K562 (cell line): ENCODE measurements around the gene GABARAPL2. TPM values are rescaled to one million over a fixed set of nuclear protein-coding genes. Genes with fewer than 3 reads are reported as not detected.

Experiments
- ATAC-seq: fragments of 200-7000 bp; cut with Tn5 transposase; 3 replicates; pipeline ENCODE4 v1.9.1; 2020; ENCODE audit warnings: moderate library complexity
- BruUV-seq: library from RNA; stranded (reverse); fragments of 400-500 nt; replicated peaks from 2 replicates; lab custom pipeline; 2021; lab: Mats Ljungman, UMichigan
- CTCF ChIA-PET: fragments of 300-600 bp; formaldehyde crosslinking; extraction: SDS; loops from one replicate; lab custom pipeline; 2021; ENCODE audit warnings: low intra/inter-chr PET ratio; lab: Yijun Ruan, JAX
- POLR2A ChIA-PET: fragments of 300-600, 350-650 bp; sonication (Branson Sonifier 250); formaldehyde crosslinking; extraction: SDS; loops from one replicate; lab custom pipeline; 2021; ENCODE audit warnings: antibody characterized with exemption, inconsistent platforms; lab: Yijun Ruan, JAX
- DNase-seq, 4 experiments: peaks; one replicate each; pipeline versions ENCODE4 v3.0.0 to v3.0.0-alpha.2; 2011 to 2018; ENCODE audit warnings: low spot score in 3 of 4, mixed read lengths in 3 of 4; ENCODE audit errors: extremely low read depth in 1 of 4
- FAIRE-seq: peaks from 2 replicates; lab custom pipeline; 2011; peaks lifted over from hg19 to GRCh38; lab: Jason Lieb, UNC
- H2AFZ ChIP-seq: 2 replicates; pipeline ENCODE4 v1.6.0; 2011; ENCODE audit warnings: low read depth, low read length, control low read depth, inconsistent platforms
- H3K27ac ChIP-seq: fragments of 200-600 bp; 3 replicates; pipeline ENCODE4 v1.8.0; 2011; ENCODE audit warnings: low read depth, mild to moderate bottlenecking, control low read depth, inconsistent platforms, low read length, moderate library complexity, mixed read lengths; ENCODE audit errors: extremely low read depth
- H3K27me3 ChIP-seq, 2 experiments: fragments of 300-600 bp in 1 of 2; 2 replicates in 1 of 2; 3 replicates in 1 of 2; pipeline versions ENCODE4 v1.6.0 to v1.8.0; 2011; ENCODE audit warnings: inconsistent platforms in 2 of 2, low read length in 2 of 2, mild to moderate bottlenecking in 1 of 2, mixed read lengths in 1 of 2, moderate library complexity in 1 of 2; ENCODE audit not compliant: control insufficient read depth in 2 of 2, insufficient read depth in 2 of 2
- H3K36me3 ChIP-seq: fragments of 300-600 bp; 3 replicates; pipeline ENCODE4 v1.8.0; 2011; ENCODE audit warnings: mild to moderate bottlenecking, low read length, inconsistent platforms; ENCODE audit not compliant: control insufficient read depth, insufficient read depth
- H3K4me1 ChIP-seq, 2 experiments: fragments of 200-600 bp in 1 of 2; replicated peaks in 1 of 2; 2 replicates in 1 of 2; 3 replicates in 1 of 2; pipeline versions ENCODE4 v1.5.1 to v1.8.0; 2011; ENCODE audit warnings: inconsistent platforms in 2 of 2, low read length in 2 of 2, mild to moderate bottlenecking in 1 of 2, mixed read lengths in 1 of 2, moderate library complexity in 1 of 2; ENCODE audit not compliant: control insufficient read depth in 2 of 2, insufficient read depth in 2 of 2
- H3K4me2 ChIP-seq: 2 replicates; pipeline ENCODE4 v1.6.1; 2011; ENCODE audit warnings: low read length, control low read depth, inconsistent platforms, mixed read lengths; ENCODE audit not compliant: insufficient read depth
- H3K4me3 ChIP-seq: fragments of 200-600 bp; sonication (generic), shearing (Covaris generic); 2 replicates; pipeline ENCODE4 v1.5.1; 2016; ENCODE audit warnings: control low read depth, inconsistent platforms
- H3K79me2 ChIP-seq: fragments of 200-600 bp; 3 replicates; pipeline ENCODE4 v1.8.0; 2011; ENCODE audit warnings: low read length, inconsistent platforms; ENCODE audit not compliant: control insufficient read depth, insufficient read depth
- H3K9ac ChIP-seq, 2 experiments: 2 replicates each; pipeline versions ENCODE4 v1.6.0 to v1.6.1; 2011; ENCODE audit warnings: low read depth in 2 of 2, low read length in 2 of 2, control low read depth in 1 of 2, inconsistent platforms in 1 of 2, mild to moderate bottlenecking in 1 of 2, mixed read lengths in 1 of 2; ENCODE audit not compliant: insufficient read depth in 1 of 2
- H3K9me1 ChIP-seq: one replicate; pipeline ENCODE4 v1.6.0; 2011; ENCODE audit warnings: inconsistent platforms, mild to moderate bottlenecking, low read length, moderate library complexity; ENCODE audit not compliant: control insufficient read depth, insufficient read depth
- H3K9me3 ChIP-seq: replicated peaks from 2 replicates; pipeline ENCODE4 v1.5.1; 2011; ENCODE audit warnings: low read depth, low read length, inconsistent platforms; ENCODE audit not compliant: control insufficient read depth, insufficient read depth
- H4K20me1 ChIP-seq: replicated peaks from 2 replicates; pipeline ENCODE4 v1.6.1; 2011; ENCODE audit warnings: low read length, inconsistent platforms, mixed read lengths; ENCODE audit not compliant: control insufficient read depth, insufficient read depth
- CBFA2T2 ChIP-seq: fragments of 450-650 bp; conservative IDR thresholded peaks from 2 replicates; pipeline ENCODE4 v1.6.1; 2017; ENCODE audit warnings: mild to moderate bottlenecking
- CEBPB ChIP-seq: fragments of 450-650 bp; IDR thresholded peaks from 2 replicates; pipeline ENCODE4 v1.6.1; 2016; ENCODE audit warnings: missing genetic modification characterization, missing compliant biosample characterization
- CXXC5 ChIP-seq: fragments of 250-450 bp; sonication (Bioruptor Pico); IDR thresholded peaks from 2 replicates; pipeline ENCODE4 v1.8.0; 2022; ENCODE audit warnings: inconsistent platforms, mild to moderate bottlenecking, moderate library complexity
- HDAC3 ChIP-seq: fragments of 450-650 bp; IDR thresholded peaks from 2 replicates; pipeline ENCODE4 v1.6.1; 2018; ENCODE audit warnings: borderline replicate concordance, mild to moderate bottlenecking, moderate library complexity; ENCODE audit not compliant: partially characterized antibody
- JUN ChIP-seq, 2 experiments: sonication (generic) in 1 of 2; formaldehyde crosslinking in 1 of 2; IDR thresholded peaks; 2 replicates each; pipeline versions ENCODE4 v1.6.1 to v1.8.0; 2012 to 2022; ENCODE audit warnings: borderline replicate concordance in 2 of 2, mild to moderate bottlenecking in 2 of 2, improper control_type of control experiment in 1 of 2, low read depth in 1 of 2, low read length in 1 of 2, missing genetic modification reagents in 1 of 2
- JUND ChIP-seq, 2 experiments: IDR thresholded peaks; 2 replicates in 1 of 2; 3 replicates in 1 of 2; pipeline ENCODE4 v1.6.1; 2011; ENCODE audit warnings: borderline replicate concordance in 2 of 2, low read depth in 2 of 2, low read length in 2 of 2, improper control_type of control experiment in 1 of 2, missing biosample characterization in 1 of 2, missing genetic modification characterization in 1 of 2, missing genetic modification reagents in 1 of 2
- KLF1 ChIP-seq: fragments of 450-650 bp; IDR thresholded peaks from 2 replicates; pipeline ENCODE4 v1.6.1; 2016; ENCODE audit warnings: missing genetic modification characterization, missing compliant biosample characterization
- MAFF ChIP-seq: IDR thresholded peaks from 2 replicates; pipeline ENCODE4 v1.6.1; 2012; ENCODE audit warnings: low read length, improper control_type of control experiment
- MAFG ChIP-seq: fragments of 450-650 bp; conservative IDR thresholded peaks from 2 replicates; pipeline ENCODE4 v1.6.1; 2016; ENCODE audit warnings: missing genetic modification characterization, missing compliant biosample characterization
- NCOA4 ChIP-seq: fragments of 450-650 bp; IDR thresholded peaks from 2 replicates; pipeline ENCODE4 v1.6.1; 2018; ENCODE audit warnings: mild to moderate bottlenecking; ENCODE audit not compliant: partially characterized antibody
- NR2C2 ChIP-seq, 2 experiments: fragments of 200-800 bp in 1 of 2; sonication (Bioruptor generic) in 1 of 2; sonication (generic) in 1 of 2; formaldehyde crosslinking in 1 of 2; IDR thresholded peaks; 2 replicates each; pipeline versions ENCODE4 v1.6.1 to v1.8.0; 2016 to 2022; ENCODE audit warnings: mild to moderate bottlenecking in 1 of 2, missing compliant biosample characterization in 1 of 2, missing genetic modification characterization in 1 of 2, missing genetic modification reagents in 1 of 2
- TAL1 ChIP-seq: fragments of 450-650 bp; IDR thresholded peaks from 2 replicates; pipeline ENCODE4 v1.6.1; 2016; ENCODE audit warnings: mild to moderate bottlenecking
- YY1 ChIP-seq, 3 experiments: IDR thresholded peaks; 2 replicates each; pipeline ENCODE4 v1.6.1; 2011; ENCODE audit warnings: low read length in 2 of 3, mild to moderate bottlenecking in 2 of 3, moderate library complexity in 2 of 3, borderline replicate concordance in 1 of 3, control low read depth in 1 of 3, low read depth in 1 of 3; ENCODE audit not compliant: insufficient read depth in 3 of 3, insufficient replicate concordance in 2 of 3, control insufficient read depth in 1 of 3, insufficient read length in 1 of 3; ENCODE audit errors: extremely low read depth in 1 of 3
- ZNF175 ChIP-seq: fragments of 200-800 bp; sonication (Bioruptor generic); IDR thresholded peaks from 2 replicates; pipeline ENCODE4 v1.6.1; 2016; ENCODE audit warnings: low read depth, mild to moderate bottlenecking, missing genetic modification characterization, missing compliant biosample characterization
- ZNF584 ChIP-seq: fragments of 200-800 bp; sonication (Bioruptor generic); IDR thresholded peaks from 2 replicates; pipeline ENCODE4 v1.6.1; 2016; ENCODE audit warnings: low read depth, mild to moderate bottlenecking, missing genetic modification characterization, missing compliant biosample characterization
- WGBS: fragments of 100-300 bp; shearing (Covaris generic); methylation state at CpG from one replicate; pipeline ENCODE4 v1.1.6; 2016; ENCODE audit warnings: low coverage, mixed read lengths; ENCODE audit not compliant: insufficient coverage; ENCODE audit errors: missing lambda C conversion rate; 5-methylcytosine and 5-hydroxymethylcytosine counted together
- in situ Hi-C: fragments of 300-500 bp; cut with MboI; formaldehyde crosslinking; loops from 4 replicates; pipeline ENCODE4 v1.15.0; 2018; ENCODE audit warnings: inconsistent platforms, mixed read lengths
- intact Hi-C: fragments of 100-400 bp; cut with micrococcal nuclease; formaldehyde crosslinking; loops from 2 replicates; pipeline ENCODE4 v1.14.2; 2022
- polyA plus RNA-seq, 8 experiments: library from polyadenylated mRNA; depleted of rRNA in 4 of 8; stranded (reverse) in 5 of 8; unstranded in 3 of 8; fragments of >200 nt; fragmentation: Nextera tagmentation in 2 of 8; fragmentation: Illumina TruSeq in 1 of 8; extraction: Ambion mirVana in 2 of 8; extraction: Trizol in 1 of 8; gene quantifications; 2 replicates each; pipeline versions ENCODE4 v1.2.1 to v1.2.3, GENCODE V29; 2011 to 2014; ENCODE audit warnings: inconsistent platforms in 1 of 8, missing spikeins in 1 of 8
- total RNA-seq, 7 experiments: library from RNA; depleted of rRNA in 6 of 7; stranded (reverse); fragments of >200 nt in 6 of 7; fragmentation: Illumina TruSeq in 2 of 7; extraction: Trizol in 2 of 7; gene quantifications; 2 replicates each; pipeline versions ENCODE4 v1.2.1 to v1.2.3, GENCODE V29; 2011 to 2021; ENCODE audit warnings: low replicate concordance in 1 of 7

GABARAPL2 gene
- total and polyA plus RNA-seq, 9 of the 15 experiments (the other 6 are each of a cell fraction or from before 2014, with no cell fraction given), result 42.1 to 288 (median 91.8) TPM

DNA sequence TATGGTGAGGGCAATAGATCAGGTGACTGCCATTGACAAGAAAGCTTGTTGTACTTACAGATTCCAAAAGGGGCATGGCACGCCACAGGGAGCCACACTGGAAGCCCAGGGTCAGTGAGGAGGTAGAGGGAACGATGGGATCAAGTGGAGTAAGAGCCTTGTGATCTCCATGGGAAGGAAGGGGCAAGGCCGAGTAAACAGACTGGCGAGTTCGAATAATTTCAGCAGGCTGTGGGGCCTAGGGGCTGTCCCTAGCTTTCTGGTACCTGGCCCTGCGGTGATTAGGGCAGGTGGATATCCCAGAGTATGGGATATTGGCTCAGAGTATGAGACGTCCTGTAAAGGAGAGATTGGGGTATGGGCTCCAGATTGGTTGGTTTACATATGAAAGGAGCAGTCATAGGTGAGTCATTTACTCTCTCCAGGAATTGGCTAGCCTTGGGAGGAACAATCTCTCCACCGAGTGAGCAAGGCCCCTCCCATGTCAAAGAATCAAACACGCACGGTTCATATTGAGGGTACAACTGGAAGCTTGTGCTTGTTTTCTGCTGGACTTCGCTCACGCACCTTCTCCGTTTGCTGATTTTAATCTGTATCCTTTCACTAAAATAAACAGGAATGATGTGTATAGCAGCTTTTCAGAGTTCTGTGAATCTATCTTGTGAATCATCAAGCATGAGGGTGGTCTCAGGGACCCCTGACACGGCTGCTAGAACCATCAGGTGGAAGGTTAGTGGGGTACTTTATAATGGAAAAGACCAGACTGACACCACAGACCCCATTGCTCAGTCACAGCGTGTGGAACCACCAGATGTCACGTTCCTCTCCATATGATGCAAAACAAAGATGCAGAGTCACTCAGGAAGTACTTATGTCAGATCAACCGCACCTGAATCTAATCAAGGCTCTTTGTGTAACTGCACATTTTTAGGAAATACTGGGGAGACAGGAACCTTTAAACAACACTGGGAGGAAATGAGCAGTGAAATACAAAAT is 27.9 kb downstream of the GABARAPL2 start:
- Histone ChIP-seq H4K20me1 (no peaks in the 10 kb centered on the region), H3K4me2 (peak overlapping the region; percentile 72), H3K36me3 (peaks cover 5% of the 10 kb centered on the region; the same call in 1 of the 3 replicates), H3K9ac (peak overlapping the region in 1 of 2 experiments; percentile 62; a peak in 3 of 4 replicates), H3K4me3 (no peak overlapping the region), H3K4me1 (peaks cover 11 to 34% of the 10 kb centered on the region in 2 experiments; a peak in 4 of 5 replicates), H3K79me2 (no peaks in the 10 kb centered on the region), H3K9me1 (no peaks in the 10 kb centered on the region), H3K27ac (peak overlapping the region; percentile 79), H3K27me3 (no peaks in the 10 kb centered on the region), H3K9me3 (no peaks in the 10 kb centered on the region), H2AFZ (peak overlapping the region; percentile 82)
- ATAC-seq (peak; percentile 86), DNase-seq (peak; percentile 41 to 73 (median 60)), FAIRE-seq (peak; percentile 92)
- ChIA-PET CTCF (no interaction called here), POLR2A (interaction anchor here (1.5 kb wide), 1 partner anchor 21 kb away, joined by 3 read pairs; no protein-coding TSS in a partner anchor)
- in situ Hi-C loops, result no loop called here
- WGBS, result 24% methylated on average over 17 of the region's 17 CpGs
- BruUV-seq, result no TSS peak
- intact Hi-C loops, result loop anchor here (1.0 kb wide), 1 partner anchor 27 kb away; no protein-coding TSS in a partner anchor
- TF ChIP-seq ZNF175 (CRISPR knock-in tag) (peak; percentile 92), MAFG (tag) (peak; percentile 79), CEBPB (peak; percentile 66), ZNF584 (CRISPR knock-in tag) (peak; percentile 73; the same call in 1 of the 2 replicates), JUND (IDR thresholded peaks at IDR 0.05; ENCODE audit: borderline replicate concordance, low read depth, low read length) (peak; percentile 83), JUND (tag; IDR thresholded peaks at IDR 0.05; ENCODE audit: borderline replicate concordance, low read depth, low read length) (peak; percentile 68; the same call in 2 of the 3 replicates), NR2C2 (CRISPR knock-in tag; IDR thresholded peaks at IDR 0.05) (no peak), NR2C2 (tag; IDR thresholded peaks at IDR 0.05) (peak; percentile 56; the same call in 1 of the 2 replicates), TAL1 (0 out of 2 replicates have a peak, but pooled peaks have one; percentile 15), JUN (IDR thresholded peaks at IDR 0.05; ENCODE audit: borderline replicate concordance, low read depth, low read length) (peak; percentile 39; the same call in 1 of the 2 replicates), JUN (CRISPR knock-in tag; IDR thresholded peaks at IDR 0.05; ENCODE audit: borderline replicate concordance) (no peak), CXXC5 (CRISPR knock-in tag) (peak; percentile 74), CBFA2T2 (0 out of 2 replicates have a peak, but pooled peaks have one; percentile 33), HDAC3 (peak; percentile 58), KLF1 (tag) (no peak), NCOA4 (no peak), YY1 (IDR thresholded peaks at IDR 0.05; ENCODE audit: borderline replicate concordance in 1 of 3, control insufficient read depth in 1 of 3, extremely low read depth in 1 of 3, insufficient read depth in 3 of 3, insufficient read length in 1 of 3, insufficient replicate concordance in 2 of 3, low read depth in 1 of 3, low read length in 2 of 3) (peak in 1 of 3 experiments; percentile 43), MAFF (peak; percentile 53)
